ENCODE measurements around the gene TRNP1. TPM values are rescaled to one million over a fixed set of nuclear protein-coding genes. Genes with fewer than 3 reads are reported as not detected.

The TRNP1 gene, protein sequence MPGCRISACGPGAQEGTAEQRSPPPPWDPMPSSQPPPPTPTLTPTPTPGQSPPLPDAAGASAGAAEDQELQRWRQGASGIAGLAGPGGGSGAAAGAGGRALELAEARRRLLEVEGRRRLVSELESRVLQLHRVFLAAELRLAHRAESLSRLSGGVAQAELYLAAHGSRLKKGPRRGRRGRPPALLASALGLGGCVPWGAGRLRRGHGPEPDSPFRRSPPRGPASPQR
- 215 and 217 TPM in 2 replicates for total RNA-seq

DNA sequence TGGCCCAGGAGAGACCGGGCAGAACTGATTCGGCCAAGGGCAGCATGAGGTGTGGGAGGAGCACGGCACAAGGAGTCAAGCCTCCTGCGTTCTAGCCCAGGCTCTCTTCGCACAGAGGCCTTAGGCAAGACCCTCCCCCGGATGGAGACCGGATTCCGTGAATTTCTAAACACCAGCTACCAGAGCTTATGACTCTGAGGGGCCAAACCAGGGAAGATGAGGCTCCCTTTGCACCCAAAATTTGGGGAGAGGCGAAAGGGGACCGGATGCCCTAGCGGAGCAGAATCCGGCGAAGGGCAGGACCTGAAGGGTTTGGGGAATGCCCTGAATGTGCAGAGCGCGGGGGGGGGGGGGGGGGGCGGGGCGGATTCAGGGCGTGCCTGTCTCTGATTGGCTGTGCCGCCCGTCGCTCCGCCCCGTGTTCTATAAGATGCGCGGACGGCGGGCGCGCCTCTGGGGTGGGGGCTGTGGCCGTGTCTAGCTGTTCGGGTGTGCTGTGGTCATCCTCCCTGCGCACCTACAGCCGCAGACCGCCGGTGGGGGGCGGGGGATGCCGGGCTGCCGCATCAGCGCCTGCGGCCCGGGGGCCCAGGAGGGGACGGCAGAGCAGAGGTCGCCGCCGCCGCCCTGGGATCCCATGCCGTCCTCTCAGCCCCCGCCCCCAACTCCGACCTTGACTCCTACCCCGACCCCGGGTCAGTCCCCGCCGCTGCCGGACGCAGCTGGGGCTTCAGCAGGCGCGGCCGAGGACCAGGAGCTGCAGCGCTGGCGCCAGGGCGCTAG lies at the start of gene TRNP1:
TSS of gene TRNP1 (plus strand) at position 456 of the 783 bp plus-strand sequence. CDS start at position 551, 95 bp downstream.

DNA sequence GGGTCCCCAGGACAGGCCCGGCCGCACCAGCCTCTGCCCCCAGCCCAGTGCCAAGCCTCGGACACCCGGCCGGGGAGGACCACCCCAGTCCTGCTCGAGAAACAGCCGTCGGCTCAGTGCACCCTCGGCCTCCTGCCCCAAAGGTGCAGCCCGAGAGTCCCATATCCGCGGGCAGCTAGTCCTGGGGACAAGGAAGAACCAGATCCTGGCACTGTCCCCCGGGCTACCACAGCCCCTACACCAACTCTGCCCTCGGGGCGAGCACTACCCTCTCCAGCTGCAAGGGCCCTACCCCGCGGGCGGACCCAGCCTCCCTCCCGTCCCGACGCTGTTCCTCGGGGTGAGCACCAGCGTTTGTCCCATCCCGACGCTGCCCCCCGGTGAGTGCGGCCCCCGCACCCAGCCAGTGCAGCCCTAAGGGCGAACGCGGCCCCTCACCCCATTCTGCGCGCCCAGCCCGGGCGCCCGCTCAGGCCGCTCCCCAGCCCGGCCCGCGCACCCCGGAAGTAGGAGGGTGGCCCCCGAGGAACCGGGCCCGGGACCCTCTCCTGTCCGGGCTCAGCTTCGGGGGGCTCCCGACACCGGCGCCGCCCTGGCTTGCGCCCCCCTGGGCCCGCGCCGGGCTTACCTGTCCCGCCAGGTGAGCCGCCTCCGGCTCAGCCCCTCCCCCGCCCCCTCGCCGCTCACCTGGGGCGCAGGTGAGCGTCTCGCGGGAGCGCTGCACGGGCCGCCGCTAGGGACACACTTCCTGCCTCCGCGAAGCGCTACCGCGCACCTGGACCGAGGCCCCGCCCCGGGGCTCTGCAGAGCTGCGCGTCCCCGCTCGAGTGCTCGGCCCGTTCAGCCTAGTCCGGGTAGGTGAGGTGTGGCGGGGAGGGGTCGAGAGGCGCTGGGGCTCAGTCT lies 33.5 kb upstream of the TRNP1 start, which contains the start of gene KDF1:
TSS of gene KDF1 (minus strand) at position 747 of the 903 bp plus-strand sequence. CDS start 8,088 bp downstream, outside the sequence.

Other genes with a start within 250 kb of the TRNP1 start
- gene PIGV, start 205.7 kb upstream of the TRNP1 start, total RNA-seq = 18.0 and 18.2 TPM in 2 replicates
- 14.9 and 15.3 TPM in 2 replicates for gene ZDHHC18, start 167.0 kb upstream of the TRNP1 start, total RNA-seq
- 0.74 and 1.2 TPM in 2 replicates for gene SFN, start 130.5 kb upstream of the TRNP1 start, total RNA-seq
- gene GPN2, start 103.4 kb upstream of the TRNP1 start, total RNA-seq = 8.7 and 10.4 TPM in 2 replicates
- 7.4 and 11.7 TPM in 2 replicates for gene GPATCH3, start 93.2 kb upstream of the TRNP1 start, total RNA-seq
- gene NR0B2, start 79.7 kb upstream of the TRNP1 start, total RNA-seq = not detected in 2 replicates
- 89.9 and 95.8 TPM in 2 replicates for gene NUDC, start 71.9 kb upstream of the TRNP1 start, total RNA-seq
- gene KDF1, start 33.2 kb upstream of the TRNP1 start, total RNA-seq = 0.67 and 1.3 TPM in 2 replicates
- gene TENT5B, start 19.2 kb downstream of the TRNP1 start, total RNA-seq = 19.8 TPM in 2 replicates
- 7.9 and 10.0 TPM in 2 replicates for gene SLC9A1, start 161.4 kb downstream of the TRNP1 start, total RNA-seq
- gene WDTC1, start 240.9 kb downstream of the TRNP1 start, total RNA-seq = 19.0 and 20.8 TPM in 2 replicates

All from bronchus fibroblast of lung (primary cell).